OCI-LY3 (cell line): ENCODE results near the gene PLS1.
A peak's percentile ranks its signal among the peaks of the same experiment; 100 is the strongest.

Experiments
- H2AFZ ChIP-seq: fragments of 200-600, 300-600 bp; shearing (Covaris generic); 2 replicates; pipeline ENCODE4 v1.6.0; 2014; ENCODE audit warnings: antibody characterized with exemption, low read depth, low read length
- H3K27ac ChIP-seq: fragments of 200-600, 300-600 bp; sonication (generic); 2 replicates; pipeline ENCODE4 v1.5.1; 2014; ENCODE audit warnings: mild to moderate bottlenecking, low read length, moderate library complexity, mixed read lengths
- H3K27me3 ChIP-seq: fragments of 200-600, 300-600 bp; sonication (generic); 2 replicates; pipeline ENCODE4 v1.6.1; 2014; ENCODE audit warnings: low read depth, low read length, mixed read lengths
- H3K36me3 ChIP-seq: fragments of 200-600, 300-600 bp; sonication (generic); replicated peaks from 2 replicates; pipeline ENCODE3; 2014; ENCODE audit warnings: low read depth, low read length, mixed read lengths
- H3K4me1 ChIP-seq: fragments of 300-600, 200-600 bp; sonication (generic); 2 replicates; pipeline ENCODE4 v1.6.1; 2014; ENCODE audit warnings: low read length, mixed read lengths
- H3K4me2 ChIP-seq: fragments of 200-600, 300-600 bp; sonication (generic); 2 replicates; pipeline ENCODE4 v1.6.1; 2014; ENCODE audit warnings: low read length, mixed read lengths
- H3K4me3 ChIP-seq: fragments of 300-600, 200-600 bp; sonication (generic); 2 replicates; pipeline ENCODE4 v1.5.1; 2014; ENCODE audit warnings: antibody characterized with exemption, mild to moderate bottlenecking, low read length, moderate library complexity
- H3K79me2 ChIP-seq: fragments of 300-600, 200-600 bp; shearing (Covaris generic); 2 replicates; pipeline ENCODE4 v1.6.1; 2014; ENCODE audit warnings: mild to moderate bottlenecking, low read length, mixed read lengths
- H3K9ac ChIP-seq: fragments of 300-600, 200-600 bp; shearing (Covaris generic); 2 replicates; pipeline ENCODE4 v1.6.0; 2014; ENCODE audit warnings: mild to moderate bottlenecking, low read length, moderate library complexity
- H3K9me3 ChIP-seq: fragments of 200-600, 300-600 bp; shearing (Covaris generic); 2 replicates; pipeline ENCODE4 v1.6.1; 2014; ENCODE audit warnings: low read length, mixed read lengths; ENCODE audit not compliant: insufficient read depth
- H4K20me1 ChIP-seq: fragments of 200-600, 300-600 bp; sonication (generic); 2 replicates; pipeline ENCODE4 v1.6.1; 2016; ENCODE audit warnings: low read length, mixed read lengths; ENCODE audit not compliant: insufficient read depth
- EZH2phosphoT487 ChIP-seq: fragments of 200-600 bp; shearing (Covaris generic); IDR thresholded peaks from 2 replicates; pipeline ENCODE4 v1.6.1; 2018; ENCODE audit warnings: antibody characterized with exemption, mixed run types, low read depth
- TF ChIP-seq, protein P1 (sequence below): fragments of 200-600, 300-600 bp; sonication (generic); IDR thresholded peaks from 2 replicates; pipeline ENCODE4 v1.5.1; 2014; ENCODE audit warnings: antibody characterized with exemption, low read length, low read depth

Gene PLS1

DNA sequence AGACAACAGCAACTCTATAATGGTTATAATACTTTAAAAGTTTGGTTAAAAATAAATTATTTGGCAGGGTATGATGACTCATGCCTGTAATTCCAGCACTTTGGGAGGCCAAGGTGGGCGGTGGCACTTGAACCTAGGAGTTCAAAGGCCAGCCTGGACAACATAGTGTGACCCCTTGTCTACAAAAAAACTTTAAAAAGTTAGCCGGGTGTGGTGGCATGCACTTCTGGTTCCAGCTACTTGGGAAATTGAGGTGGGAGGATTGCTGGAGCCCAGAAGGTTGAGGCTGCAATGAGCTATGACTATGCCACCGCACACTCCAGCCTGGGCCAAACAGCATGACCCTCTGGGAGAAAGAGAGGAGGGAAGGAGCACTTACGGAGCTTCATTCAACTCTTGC lies 119.9 kb downstream of the PLS1 start:
- no peaks in the 10 kb centered on the region for H3K36me3 ChIP-seq
- no peaks in the 10 kb centered on the region for H3K79me2 ChIP-seq
- no peak for TF ChIP-seq EZH2phosphoT487
- TF ChIP-seq, protein P1, sequence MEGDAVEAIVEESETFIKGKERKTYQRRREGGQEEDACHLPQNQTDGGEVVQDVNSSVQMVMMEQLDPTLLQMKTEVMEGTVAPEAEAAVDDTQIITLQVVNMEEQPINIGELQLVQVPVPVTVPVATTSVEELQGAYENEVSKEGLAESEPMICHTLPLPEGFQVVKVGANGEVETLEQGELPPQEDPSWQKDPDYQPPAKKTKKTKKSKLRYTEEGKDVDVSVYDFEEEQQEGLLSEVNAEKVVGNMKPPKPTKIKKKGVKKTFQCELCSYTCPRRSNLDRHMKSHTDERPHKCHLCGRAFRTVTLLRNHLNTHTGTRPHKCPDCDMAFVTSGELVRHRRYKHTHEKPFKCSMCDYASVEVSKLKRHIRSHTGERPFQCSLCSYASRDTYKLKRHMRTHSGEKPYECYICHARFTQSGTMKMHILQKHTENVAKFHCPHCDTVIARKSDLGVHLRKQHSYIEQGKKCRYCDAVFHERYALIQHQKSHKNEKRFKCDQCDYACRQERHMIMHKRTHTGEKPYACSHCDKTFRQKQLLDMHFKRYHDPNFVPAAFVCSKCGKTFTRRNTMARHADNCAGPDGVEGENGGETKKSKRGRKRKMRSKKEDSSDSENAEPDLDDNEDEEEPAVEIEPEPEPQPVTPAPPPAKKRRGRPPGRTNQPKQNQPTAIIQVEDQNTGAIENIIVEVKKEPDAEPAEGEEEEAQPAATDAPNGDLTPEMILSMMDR = no peak
- H3K4me1 ChIP-seq = no peaks in the 10 kb centered on the region
- H2AFZ ChIP-seq = no peak overlapping the region
- no peak overlapping the region for H3K4me2 ChIP-seq
- H4K20me1 ChIP-seq = no peaks in the 10 kb centered on the region
- no peaks in the 10 kb centered on the region for H3K27me3 ChIP-seq
- H3K27ac ChIP-seq = no peak overlapping the region
- no peaks in the 10 kb centered on the region for H3K9me3 ChIP-seq
- no peak overlapping the region for H3K4me3 ChIP-seq
- H3K9ac ChIP-seq = no peak overlapping the region

DNA sequence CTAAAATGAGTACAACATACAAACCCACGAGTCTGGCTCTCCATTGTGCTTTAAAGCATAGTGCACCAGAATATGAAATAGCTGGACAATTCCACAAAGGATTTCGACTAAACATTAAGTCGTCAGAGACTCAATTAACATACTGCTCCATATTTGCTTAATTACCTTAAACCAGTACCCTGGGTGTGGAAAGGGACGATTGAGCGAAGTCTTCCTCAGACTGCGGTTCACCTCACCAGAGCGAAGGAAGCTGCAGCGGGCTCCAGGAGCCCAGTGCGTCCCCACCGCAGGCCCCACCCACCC lies 127.4 kb downstream of the PLS1 start:
- TF ChIP-seq, protein P1 = no peak
- no peak for TF ChIP-seq EZH2phosphoT487
- Histone ChIP-seq H3K9me3 (no peaks in the 10 kb centered on the region), H3K36me3 (no peaks in the 10 kb centered on the region), H3K4me1 (peaks cover 7% of the 10 kb centered on the region), H3K27ac (no peak overlapping the region), H3K4me2 (peak overlapping the region; percentile 94), H3K79me2 (peaks cover 5% of the 10 kb centered on the region; the same call in 1 of the 2 replicates), H4K20me1 (no peaks in the 10 kb centered on the region), H3K9ac (peak overlapping the region; percentile 57), H3K4me3 (peak overlapping the region; percentile 97), H2AFZ (peak overlapping the region; percentile 99), H3K27me3 (no peaks in the 10 kb centered on the region)

- peak within 1 kb of the TSS; percentile 71 for H3K9ac ChIP-seq
- H3K9me3 ChIP-seq = no peaks in the 10 kb centered on the region
- H3K27ac ChIP-seq = peak within 1 kb of the TSS; percentile 45
- H3K36me3 ChIP-seq = no peaks in the 10 kb centered on the region
- peak within 1 kb of the TSS; percentile 97 for H3K4me3 ChIP-seq
- H4K20me1 ChIP-seq = no peaks in the 10 kb centered on the region
- H3K4me2 ChIP-seq = peak within 1 kb of the TSS; percentile 94
- no peaks in the 10 kb centered on the region for H3K27me3 ChIP-seq
- H3K4me1 ChIP-seq = peaks cover 7% of the 10 kb centered on the region
- TF ChIP-seq EZH2phosphoT487 = no peak
- TF ChIP-seq, protein P1 = no peak
- H2AFZ ChIP-seq = peak within 1 kb of the TSS; percentile 99
- H3K79me2 ChIP-seq = peaks cover 5% of the 10 kb centered on the region; the same call in 1 of the 2 replicates
Measured at GRCh38 chr3:142723968-142724681, 127.9 kb downstream of the PLS1 start, which contains the start of gene TRPC1. Gene TRPC1 (plus strand): TSS chr3:142724034. CDS start chr3:142724560, 526 bp downstream.

DNA sequence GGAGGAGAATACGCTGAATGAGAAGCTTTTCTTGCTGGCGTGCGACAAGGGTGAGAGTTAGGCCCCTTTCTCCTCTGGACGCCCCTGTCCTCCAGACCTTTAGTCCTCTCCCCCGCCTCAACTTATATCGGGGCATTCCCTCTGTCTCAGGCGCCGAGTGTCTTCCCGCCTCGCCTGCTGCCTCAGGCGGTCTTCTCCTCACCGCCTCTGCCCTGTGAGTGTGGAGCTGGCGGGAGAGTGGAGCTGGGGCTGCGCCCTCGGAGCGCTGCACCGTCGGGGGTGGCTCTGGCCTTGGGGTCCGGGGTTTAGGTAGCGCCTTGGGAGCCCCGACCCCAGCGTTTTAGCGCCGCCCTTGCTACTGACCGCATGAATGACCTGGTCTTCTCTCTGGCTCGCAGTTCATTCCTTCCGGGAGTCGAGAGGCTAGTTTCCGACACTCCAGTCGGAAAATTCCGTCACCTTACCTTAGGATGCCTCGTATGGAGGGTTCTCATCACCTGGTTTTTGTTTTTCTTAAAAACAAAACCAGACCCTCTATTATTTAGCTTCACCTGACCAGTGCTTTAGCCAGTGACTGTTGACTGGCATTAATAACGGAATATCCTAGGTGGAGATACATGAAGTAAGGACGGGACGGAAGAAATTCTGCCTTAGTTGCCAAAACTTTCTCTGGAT lies 128.6 kb downstream of the PLS1 start:
- H3K4me1 ChIP-seq = peaks cover 7% of the 10 kb centered on the region
- peak overlapping the region; percentile 97 for H3K4me3 ChIP-seq
- H3K9me3 ChIP-seq = no peaks in the 10 kb centered on the region
- no peaks in the 10 kb centered on the region for H3K27me3 ChIP-seq
- no peaks in the 10 kb centered on the region for H3K36me3 ChIP-seq
- no peaks in the 10 kb centered on the region for H4K20me1 ChIP-seq
- peak overlapping the region; percentile 68 for H2AFZ ChIP-seq
- no peak overlapping the region for H3K27ac ChIP-seq
- peak overlapping the region; percentile 93 for H3K4me2 ChIP-seq
- H3K9ac ChIP-seq = peak overlapping the region; percentile 71
- peaks cover 5% of the 10 kb centered on the region; the same call in 1 of the 2 replicates for H3K79me2 ChIP-seq
- TF ChIP-seq, protein P1 = no peak; the same call in 1 of the 2 replicates
- TF ChIP-seq EZH2phosphoT487 = no peak
